DOHH2 (cell line): Measurements from ENCODE around the gene HNRNPD.
A peak's percentile ranks its signal among the peaks of the same experiment; 100 is the strongest.
"Not testable (repeated sequence)": the region's sequence is repeated elsewhere in the genome, so short reads cannot be mapped to it uniquely, and the experiment has no call there.

Experiments
- H3F3A ChIP-seq: fragments of 200-600 bp; sonication (generic), shearing (Covaris generic); 2 replicates; pipeline ENCODE4 v1.6.0; 2016; ENCODE audit warnings: antibody characterized with exemption, mild to moderate bottlenecking; ENCODE audit not compliant: control insufficient read depth, insufficient read depth
- H3K27ac ChIP-seq: fragments of 200-600 bp; sonication (generic); 2 replicates; pipeline ENCODE4 v1.5.1; 2014; ENCODE audit warnings: low read depth, mild to moderate bottlenecking, low read length, moderate library complexity
- H3K27me3 ChIP-seq: fragments of 200-600 bp; sonication (generic); 2 replicates; pipeline ENCODE4 v1.6.1; 2014; ENCODE audit warnings: mild to moderate bottlenecking, low read length, mixed read lengths; ENCODE audit not compliant: control insufficient read depth
- H3K36me3 ChIP-seq: fragments of 200-600 bp; sonication (generic); 2 replicates; pipeline ENCODE4 v1.6.1; 2014; ENCODE audit warnings: mild to moderate bottlenecking, low read length, moderate library complexity, mixed read lengths; ENCODE audit not compliant: control insufficient read depth
- H3K4me1 ChIP-seq: fragments of 200-600 bp; sonication (generic); 2 replicates; pipeline ENCODE4 v1.6.1; 2014; ENCODE audit warnings: mild to moderate bottlenecking, low read length, mixed read lengths; ENCODE audit not compliant: control insufficient read depth
- H3K4me2 ChIP-seq: fragments of 200-600 bp; sonication (generic); 2 replicates; pipeline ENCODE4 v1.6.0; 2014; ENCODE audit warnings: mild to moderate bottlenecking, low read length, moderate library complexity
- H3K4me3 ChIP-seq: fragments of 200-600 bp; sonication (generic); 2 replicates; pipeline ENCODE4 v1.5.1; 2014; ENCODE audit warnings: mild to moderate bottlenecking, low read length, mixed read lengths
- H3K79me2 ChIP-seq: fragments of 200-600 bp; sonication (generic); 2 replicates; pipeline ENCODE4 v1.6.1; 2014; ENCODE audit warnings: mild to moderate bottlenecking, low read length, mixed read lengths; ENCODE audit not compliant: control insufficient read depth
- H3K9me2 ChIP-seq: fragments of 200-600 bp; sonication (generic); replicated peaks from 2 replicates; pipeline ENCODE4 v1.6.1; 2014; ENCODE audit warnings: mild to moderate bottlenecking, low read length, mixed read lengths; ENCODE audit not compliant: control insufficient read depth
- H3K9me3 ChIP-seq: fragments of 200-600 bp; sonication (generic); 2 replicates; pipeline ENCODE4 v1.6.1; 2014; ENCODE audit warnings: antibody characterized with exemption, low read length, mixed read lengths; ENCODE audit not compliant: control insufficient read depth, insufficient read depth
- H4K20me1 ChIP-seq: fragments of 200-600 bp; sonication (generic); 2 replicates; pipeline ENCODE4 v1.6.0; 2014; ENCODE audit warnings: low read depth, mild to moderate bottlenecking, antibody characterized with exemption, low read length, moderate library complexity; ENCODE audit not compliant: control insufficient read depth, insufficient read depth
- CTCF ChIP-seq: fragments of 200-600 bp; sonication (generic); IDR thresholded peaks from one replicate; pipeline ENCODE4 v1.5.1; 2014; ENCODE audit warnings: antibody characterized with exemption, mild to moderate bottlenecking, low read depth, low read length; ENCODE audit not compliant: poor library complexity, severe bottlenecking
- EZH2phosphoT487 ChIP-seq: fragments of 200-600 bp; sonication (generic); IDR thresholded peaks from 2 replicates; pipeline ENCODE4 v1.6.1; 2017; ENCODE audit warnings: borderline replicate concordance, mild to moderate bottlenecking, antibody characterized with exemption, low read length, moderate library complexity, mixed read lengths

HNRNPD gene

GRCh38 chr4:82394896-82395295 is 21.1 kb upstream of the HNRNPD start:
- Histone ChIP-seq H3K27me3 (peaks cover 6% of the 10 kb centered on the region; the same call in 1 of the 2 replicates), H3K27ac (no peak overlapping the region), H3F3A (no peaks in the 10 kb centered on the region)

DNA sequence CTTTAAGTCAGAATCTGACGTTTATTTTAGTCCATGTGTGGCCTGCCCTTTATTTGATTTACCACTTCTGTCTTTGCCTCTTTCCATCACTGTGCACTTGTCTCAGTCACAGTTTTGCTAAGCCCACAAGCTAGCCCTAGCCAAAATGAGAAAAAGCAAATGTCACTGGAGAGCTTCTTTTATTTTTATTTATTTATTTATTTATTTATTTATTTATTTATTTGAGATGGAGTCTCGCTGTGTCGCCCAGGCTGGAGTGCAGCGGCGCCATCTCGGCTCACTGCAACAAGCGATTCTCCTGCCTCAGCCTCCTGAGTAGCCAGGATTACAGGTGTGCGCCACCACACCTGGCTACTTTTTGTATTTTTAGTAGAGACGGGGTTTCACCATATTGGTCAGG is 16.3 kb upstream of the HNRNPD start:
- not testable (repeated sequence) for H3K79me2 ChIP-seq, H3K4me3 ChIP-seq, H3K9me3 ChIP-seq, H3K36me3 ChIP-seq, H3K9me2 ChIP-seq, H3K27ac ChIP-seq, H3K27me3 ChIP-seq, H3K4me1 ChIP-seq, H3F3A ChIP-seq, H3K4me2 ChIP-seq, H4K20me1 ChIP-seq

More at GRCh38 chr4:82394896-82395295, 21.1 kb upstream of the HNRNPD start:
- Histone ChIP-seq H4K20me1 (no peaks in the 10 kb centered on the region), H3K4me2 (no peak overlapping the region), H3K36me3 (no peaks in the 10 kb centered on the region), H3K9me3 (no peaks in the 10 kb centered on the region), H3K4me1 (no peaks in the 10 kb centered on the region), H3K9me2 (no peaks in the 10 kb centered on the region), H3K4me3 (no peak overlapping the region), H3K79me2 (no peaks in the 10 kb centered on the region)
- TF ChIP-seq EZH2phosphoT487 (no peak), CTCF (no peak)

- H3K27me3 ChIP-seq = peaks cover 4% of the 10 kb centered on the region; the same call in 1 of the 2 replicates
- H3K36me3 ChIP-seq = no peaks in the 10 kb centered on the region
Observed at GRCh38 chr4:82388405-82388804, 14.6 kb upstream of the HNRNPD start.

DNA sequence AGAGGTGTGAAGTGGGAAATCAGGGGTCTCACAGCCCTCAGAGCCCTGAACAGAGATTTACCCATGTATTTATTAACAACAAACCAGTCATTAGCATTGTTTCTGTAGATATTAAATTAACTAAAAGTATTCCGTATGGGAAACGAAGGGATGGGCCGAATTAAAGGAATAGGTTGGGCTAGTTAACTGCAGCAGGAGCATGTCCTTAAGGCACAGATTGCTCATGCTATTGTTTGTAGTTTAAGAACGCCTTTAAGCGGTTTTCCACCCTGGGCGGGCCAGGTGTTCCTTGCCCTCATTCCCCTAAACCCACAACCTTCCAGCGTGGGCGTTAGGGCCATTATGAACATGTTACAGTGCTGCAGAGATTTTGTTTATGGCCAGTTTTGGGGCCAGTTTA is 12.5 kb upstream of the HNRNPD start:
- not testable (repeated sequence) for H3K9me2 ChIP-seq, H3K79me2 ChIP-seq, H3K27me3 ChIP-seq, H3K36me3 ChIP-seq, H3K4me3 ChIP-seq, H3F3A ChIP-seq, H4K20me1 ChIP-seq, H3K4me2 ChIP-seq, H3K9me3 ChIP-seq, H3K4me1 ChIP-seq, H3K27ac ChIP-seq

More at GRCh38 chr4:82388405-82388804, 14.6 kb upstream of the HNRNPD start:
- Histone ChIP-seq H3K4me1 (no peaks in the 10 kb centered on the region), H3F3A (no peaks in the 10 kb centered on the region), H3K27ac (no peak overlapping the region), H4K20me1 (no peaks in the 10 kb centered on the region), H3K9me2 (no peaks in the 10 kb centered on the region), H3K9me3 (no peaks in the 10 kb centered on the region), H3K79me2 (no peaks in the 10 kb centered on the region), H3K4me3 (no peak overlapping the region), H3K4me2 (no peak overlapping the region)
- TF ChIP-seq EZH2phosphoT487 = no peak
- TF ChIP-seq CTCF = peak; percentile 51
